GM18505 (cell line): ENCODE measurements around the gene PICK1.

Source experiments
- ATAC-seq: cut with Tn5 transposase; IDR thresholded peaks from one replicate; pipeline ENCODE4 v1.9.1; 2021; ENCODE audit not compliant: unreplicated experiment
- POLR2A ChIP-seq: IDR thresholded peaks from 4 replicates; pipeline ENCODE4 v1.6.1; 2011; ENCODE audit warnings: borderline replicate concordance; ENCODE audit not compliant: insufficient read depth, insufficient read length; ENCODE audit errors: extremely low read depth

Gene PICK1

DNA sequence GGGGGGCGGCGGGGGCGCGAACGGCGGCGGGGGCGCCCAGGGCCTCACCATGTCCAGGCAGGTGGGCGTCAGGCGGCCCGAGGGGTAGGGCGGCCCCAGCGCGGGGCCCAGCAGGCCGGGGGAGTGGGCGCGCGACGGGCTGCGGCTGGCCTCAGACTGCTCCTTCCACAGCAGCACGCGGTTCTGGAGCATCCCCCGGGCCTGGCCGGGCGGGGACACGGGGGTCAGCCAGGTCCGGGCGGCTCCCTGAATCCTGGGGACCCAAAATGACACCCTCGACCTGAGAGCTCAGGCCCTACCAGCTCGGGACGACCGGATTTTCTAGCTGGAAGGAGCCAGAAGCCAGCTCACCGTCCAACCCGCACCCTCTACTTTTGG lies 32.3 kb downstream of the PICK1 start:
- ATAC-seq = no peak
- TF ChIP-seq POLR2A = no peak

DNA sequence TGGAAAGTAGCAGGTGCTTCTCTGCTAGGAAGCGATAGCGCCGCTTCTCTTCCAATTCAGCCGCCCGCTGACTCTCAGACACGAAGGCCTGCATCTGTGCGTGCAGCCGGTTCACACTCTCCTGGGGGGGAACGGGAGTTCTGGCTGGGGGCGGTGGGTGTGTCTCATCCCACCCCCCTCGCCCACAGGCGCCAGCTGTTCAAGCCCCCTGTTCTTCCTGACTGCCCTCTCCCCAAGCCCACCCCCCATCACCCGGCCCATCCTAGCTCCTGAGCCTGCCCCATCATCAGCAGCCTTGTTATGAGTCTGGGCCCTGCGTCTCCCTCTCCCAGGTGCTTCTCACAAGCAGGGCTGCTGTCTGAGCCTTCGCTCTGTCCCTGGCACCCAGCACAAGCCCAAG lies 39.9 kb downstream of the PICK1 start:
- no peak for TF ChIP-seq POLR2A
- no peak for ATAC-seq

GRCh38 chr22:38097557-38098409 lies 40.6 kb downstream of the PICK1 start:
- ATAC-seq = no peak

GRCh38 chr22:38098410-38099249 lies 41.4 kb downstream of the PICK1 start:
- ATAC-seq = no peak
- no peak for TF ChIP-seq POLR2A

More at GRCh38 chr22:38097557-38098409, 40.6 kb downstream of the PICK1 start:
- TF ChIP-seq POLR2A = no peak

DNA sequence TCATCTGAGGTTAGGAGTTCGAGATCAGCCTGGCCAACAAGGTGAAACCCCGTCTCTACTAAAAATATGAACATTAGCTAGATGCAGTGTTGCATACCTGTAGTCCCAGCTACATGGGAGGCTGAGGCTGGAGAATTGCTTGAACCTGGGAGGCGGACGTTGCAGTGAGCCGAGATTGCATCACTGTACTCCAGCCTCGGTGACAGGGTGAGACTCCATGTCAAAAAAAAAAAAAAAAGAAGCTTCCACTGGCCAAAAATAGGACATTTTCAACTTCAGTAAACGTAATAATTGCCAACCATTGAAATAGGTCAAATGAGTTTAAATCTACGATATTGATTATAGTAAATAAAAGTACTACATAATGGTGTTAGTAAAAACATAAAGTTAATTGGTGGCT lies 46.4 kb downstream of the PICK1 start:
- no peak for ATAC-seq
- no peak for TF ChIP-seq POLR2A

DNA sequence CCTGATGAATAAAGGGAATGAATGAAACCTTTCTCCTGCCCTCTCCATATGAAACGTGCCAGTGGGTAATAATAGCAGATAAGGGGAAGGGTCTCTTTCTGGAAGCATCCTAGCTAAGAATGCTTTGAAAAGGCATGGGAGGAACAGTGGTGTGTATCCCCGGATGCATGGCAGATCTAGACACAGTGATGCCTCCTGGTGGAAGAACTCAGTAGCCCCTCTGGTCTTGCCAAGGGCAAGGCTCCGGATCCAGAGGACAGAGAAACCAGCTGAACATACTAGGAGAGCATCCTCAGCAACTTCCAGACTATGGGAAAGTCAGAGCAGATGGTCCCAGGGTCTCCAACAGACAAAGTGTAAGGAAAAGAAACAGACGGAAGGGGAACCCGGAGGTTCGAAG lies 46.9 kb downstream of the PICK1 start:
- TF ChIP-seq POLR2A = no peak
- no peak for ATAC-seq

DNA sequence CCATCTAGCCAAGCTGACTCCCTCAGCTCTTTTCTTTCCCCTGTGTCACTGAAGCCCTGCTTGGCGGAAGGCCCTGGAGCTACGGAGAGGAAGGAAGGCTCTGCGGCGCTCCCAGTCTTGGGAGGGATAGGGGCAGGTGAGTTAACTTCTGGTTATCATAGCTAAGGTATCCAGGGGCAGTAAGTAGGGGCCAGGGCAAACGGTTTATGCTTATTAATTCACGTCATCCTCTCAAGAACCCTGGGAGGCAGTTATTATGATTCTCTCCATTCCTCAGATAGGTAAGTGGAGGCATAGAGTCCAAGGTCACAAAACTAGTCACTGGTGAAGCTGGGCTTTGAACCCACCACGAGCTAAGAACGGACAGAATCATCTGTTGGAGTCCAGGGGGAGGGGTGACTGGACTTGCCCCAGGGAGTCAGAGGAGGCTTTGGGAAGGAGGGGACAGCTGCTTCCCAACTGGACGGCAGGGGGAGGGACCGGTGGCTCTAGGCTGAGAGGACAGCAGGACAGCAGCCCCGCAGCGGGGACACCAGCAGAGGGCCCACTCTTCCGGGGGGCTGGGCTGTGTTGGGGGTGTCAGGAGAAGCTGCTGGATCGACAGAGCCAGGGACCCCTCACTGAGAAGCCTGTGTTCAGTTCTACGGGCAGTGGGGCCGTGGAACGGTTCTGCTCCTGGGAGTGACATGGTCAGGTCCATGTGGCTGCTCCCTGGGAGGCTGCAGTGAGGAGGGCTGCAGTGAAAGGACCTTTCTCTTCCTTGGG lies 49.8 kb downstream of the PICK1 start:
- no peak for TF ChIP-seq POLR2A
- ATAC-seq = no peak

- TF ChIP-seq POLR2A = no peak
- no peak for ATAC-seq
Observed at GRCh38 chr22:38107692-38108515, 50.7 kb downstream of the PICK1 start.

DNA sequence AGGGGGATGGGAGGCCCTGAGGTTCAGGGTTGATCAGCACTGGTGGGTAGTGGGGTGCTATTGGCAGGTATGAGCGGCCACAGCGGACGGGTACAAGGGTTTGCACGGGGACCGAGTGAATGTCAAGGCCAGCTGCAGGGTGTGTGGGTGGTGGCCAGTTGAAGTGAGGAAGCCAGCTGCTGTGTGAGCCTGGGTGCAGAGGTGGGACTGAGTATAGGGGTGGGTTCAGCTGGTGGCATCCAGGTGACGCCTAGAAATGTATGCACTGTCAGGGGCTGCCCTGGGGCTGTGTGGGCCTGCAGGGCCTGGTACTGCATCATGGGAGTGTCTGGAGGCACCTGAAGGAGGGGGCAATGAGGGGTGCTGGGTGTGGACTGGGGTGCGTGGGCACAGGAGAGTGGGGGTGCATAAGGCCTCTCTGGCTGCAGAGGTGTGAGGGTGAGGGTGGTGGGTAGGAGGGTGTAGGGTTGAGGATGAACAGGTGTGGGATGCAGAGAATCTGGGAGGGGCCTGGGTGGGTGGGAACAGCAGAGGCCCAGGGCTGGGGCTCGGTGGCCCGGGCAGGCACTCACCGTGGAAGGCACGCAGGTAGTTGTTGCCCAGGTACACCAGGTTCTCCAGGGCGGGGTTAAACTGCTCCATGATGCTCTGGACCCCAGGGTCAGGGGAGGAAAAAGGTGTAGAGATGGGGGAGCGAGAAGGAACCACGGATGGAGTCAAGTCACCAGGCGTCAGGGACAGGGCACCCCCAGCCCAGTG lies 51.5 kb downstream of the PICK1 start:
- no peak for TF ChIP-seq POLR2A
- no peak for ATAC-seq

- ATAC-seq = no peak
- no peak for TF ChIP-seq POLR2A
Observed at GRCh38 chr22:38109371-38110001, 52.3 kb downstream of the PICK1 start.

- no peak for TF ChIP-seq POLR2A
- no peak for ATAC-seq
Observed at GRCh38 chr22:38110008-38110862, 53.0 kb downstream of the PICK1 start, which contains the start of gene BAIAP2L2. Gene BAIAP2L2, minus strand, starts transcription at chr22:38110684. Its CDS starts 159 bp downstream, at chr22:38110525.
